ENCODE results near the gene DCX.

The DCX gene

DNA sequence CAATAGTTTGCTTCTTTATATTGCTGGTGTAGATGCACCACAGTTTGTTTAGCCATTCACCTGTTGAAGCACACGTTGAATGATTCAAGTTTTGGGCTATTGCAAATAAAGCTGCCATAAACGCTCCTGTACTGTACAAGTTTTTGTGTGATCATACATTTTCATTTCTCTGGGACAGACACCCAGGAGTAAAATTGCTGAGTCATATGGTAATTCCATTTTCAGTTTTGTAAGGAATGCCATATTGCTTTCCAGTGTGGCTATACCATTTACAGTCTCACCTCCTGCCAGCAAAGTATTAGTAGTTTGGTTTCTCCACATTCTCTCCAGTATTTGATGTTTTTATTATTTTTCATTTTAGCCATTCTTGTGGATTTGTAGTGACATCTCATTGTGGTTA lies 109.7 kb downstream of the DCX start:
- no peaks in the 10 kb centered on the region for H3K36me3 Mint-ChIP-seq (ENCODE audit: low read depth)
- no peak for DNase-seq
- no peaks in the 10 kb centered on the region for H3K9me3 Mint-ChIP-seq
- H3K27ac Mint-ChIP-seq = no peak overlapping the region
- H3K4me1 Mint-ChIP-seq = no peaks in the 10 kb centered on the region
- peaks cover 3% of the 10 kb centered on the region for H3K27me3 Mint-ChIP-seq (ENCODE audit: low read depth, poor library complexity)
- TF ChIP-seq, protein P1, sequence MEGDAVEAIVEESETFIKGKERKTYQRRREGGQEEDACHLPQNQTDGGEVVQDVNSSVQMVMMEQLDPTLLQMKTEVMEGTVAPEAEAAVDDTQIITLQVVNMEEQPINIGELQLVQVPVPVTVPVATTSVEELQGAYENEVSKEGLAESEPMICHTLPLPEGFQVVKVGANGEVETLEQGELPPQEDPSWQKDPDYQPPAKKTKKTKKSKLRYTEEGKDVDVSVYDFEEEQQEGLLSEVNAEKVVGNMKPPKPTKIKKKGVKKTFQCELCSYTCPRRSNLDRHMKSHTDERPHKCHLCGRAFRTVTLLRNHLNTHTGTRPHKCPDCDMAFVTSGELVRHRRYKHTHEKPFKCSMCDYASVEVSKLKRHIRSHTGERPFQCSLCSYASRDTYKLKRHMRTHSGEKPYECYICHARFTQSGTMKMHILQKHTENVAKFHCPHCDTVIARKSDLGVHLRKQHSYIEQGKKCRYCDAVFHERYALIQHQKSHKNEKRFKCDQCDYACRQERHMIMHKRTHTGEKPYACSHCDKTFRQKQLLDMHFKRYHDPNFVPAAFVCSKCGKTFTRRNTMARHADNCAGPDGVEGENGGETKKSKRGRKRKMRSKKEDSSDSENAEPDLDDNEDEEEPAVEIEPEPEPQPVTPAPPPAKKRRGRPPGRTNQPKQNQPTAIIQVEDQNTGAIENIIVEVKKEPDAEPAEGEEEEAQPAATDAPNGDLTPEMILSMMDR (IDR thresholded peaks at IDR 0.05) = no peak
- H3K4me3 Mint-ChIP-seq = no peak overlapping the region

DNA sequence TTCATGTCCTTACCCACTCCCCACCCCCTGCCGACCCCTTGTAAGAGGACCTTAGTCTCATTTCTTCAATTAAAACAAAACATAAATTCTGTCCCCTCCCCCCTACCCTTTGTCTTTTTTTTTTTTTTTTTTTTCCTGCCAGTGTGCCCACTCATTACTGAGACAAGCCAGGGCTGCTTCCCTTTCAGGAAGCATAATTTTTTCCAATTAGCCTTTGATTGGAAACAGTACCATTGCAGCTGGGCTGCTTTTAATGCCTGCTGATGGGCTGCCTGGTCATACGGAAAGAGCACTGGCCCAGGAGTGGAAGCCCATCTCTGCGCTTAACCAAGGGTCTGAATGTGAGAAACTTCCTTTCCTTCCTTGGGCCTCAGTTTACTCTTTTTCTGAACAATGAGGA lies 123.2 kb downstream of the DCX start:
- Mint-ChIP-seq H3K27me3 (ENCODE audit: low read depth, poor library complexity) (peaks cover 3% of the 10 kb centered on the region), H3K4me1 (peaks cover 26% of the 10 kb centered on the region), H3K36me3 (ENCODE audit: low read depth) (no peaks in the 10 kb centered on the region), H3K4me3 (no peak overlapping the region), H3K27ac (no peak overlapping the region), H3K9me3 (no peaks in the 10 kb centered on the region)
- TF ChIP-seq, protein P1 (IDR thresholded peaks at IDR 0.05) = no peak
- DNase-seq = no peak

DNA sequence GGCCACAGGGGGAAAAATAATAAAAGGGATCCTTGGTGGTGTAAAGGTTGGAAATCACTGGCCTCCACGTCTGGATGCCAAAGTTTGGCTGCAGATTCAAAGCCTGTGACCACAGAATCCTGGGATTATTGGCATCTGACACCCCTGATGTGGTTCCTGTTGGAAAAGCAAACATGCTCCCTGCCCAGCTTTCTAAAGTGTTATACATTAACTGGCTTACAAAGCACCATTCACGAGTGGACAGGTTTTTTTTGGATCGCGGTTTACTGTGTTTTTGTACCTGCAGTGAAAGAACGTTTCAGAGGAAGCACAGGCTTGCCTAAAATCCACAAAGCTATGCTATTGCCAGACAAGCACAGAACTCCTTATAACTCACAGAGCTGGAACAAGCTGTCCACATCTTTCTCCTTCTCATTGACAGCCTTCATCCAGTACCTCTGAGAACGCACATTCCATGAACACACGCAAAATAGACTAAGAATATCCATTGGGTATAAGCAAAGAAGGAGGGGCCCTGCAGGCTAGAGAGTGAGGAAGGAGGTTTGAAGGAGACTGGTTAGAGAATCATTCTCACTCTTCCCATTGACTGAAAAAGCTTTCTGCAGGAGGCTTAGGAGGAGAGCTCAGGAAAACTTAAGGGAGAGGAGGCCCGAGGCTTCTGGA lies 127.2 kb downstream of the DCX start:
- H3K27me3 Mint-ChIP-seq (ENCODE audit: low read depth, poor library complexity) = peaks cover 6% of the 10 kb centered on the region
- H3K27ac Mint-ChIP-seq = peak overlapping the region; percentile 23
- TF ChIP-seq, protein P1 (IDR thresholded peaks at IDR 0.05) = no peak
- no peaks in the 10 kb centered on the region for H3K36me3 Mint-ChIP-seq (ENCODE audit: low read depth)
- no peak for DNase-seq
- H3K4me3 Mint-ChIP-seq = no peak overlapping the region
- no peaks in the 10 kb centered on the region for H3K9me3 Mint-ChIP-seq
- peaks cover 26% of the 10 kb centered on the region for H3K4me1 Mint-ChIP-seq

DNA sequence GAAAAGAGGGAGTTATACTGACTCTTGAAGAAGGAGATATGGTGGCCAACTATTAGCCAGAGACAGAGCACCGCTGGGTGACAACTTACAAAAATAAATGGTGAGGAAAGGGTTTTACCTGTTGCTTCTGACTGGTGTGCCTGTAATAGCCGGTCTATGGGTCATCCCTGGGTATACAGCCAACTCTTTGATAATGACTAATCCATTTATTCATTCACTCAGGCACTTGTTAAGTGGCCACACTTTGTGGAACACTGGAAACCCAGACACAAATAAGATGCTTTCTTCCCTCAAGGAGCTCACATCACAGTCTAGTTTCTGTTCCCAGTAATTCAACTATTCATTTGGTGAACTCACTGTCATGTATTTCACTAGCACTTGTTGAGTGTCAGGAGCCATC lies 128.5 kb downstream of the DCX start:
- no peaks in the 10 kb centered on the region for H3K36me3 Mint-ChIP-seq (ENCODE audit: low read depth)
- peak overlapping the region; percentile 44 for H3K27ac Mint-ChIP-seq
- H3K4me3 Mint-ChIP-seq = no peak overlapping the region
- H3K27me3 Mint-ChIP-seq (ENCODE audit: low read depth, poor library complexity) = peaks cover 10% of the 10 kb centered on the region
- H3K4me1 Mint-ChIP-seq = peaks cover 14% of the 10 kb centered on the region
- DNase-seq = no peak
- TF ChIP-seq, protein P1 (IDR thresholded peaks at IDR 0.05) = no peak
- H3K9me3 Mint-ChIP-seq = no peaks in the 10 kb centered on the region

DNA sequence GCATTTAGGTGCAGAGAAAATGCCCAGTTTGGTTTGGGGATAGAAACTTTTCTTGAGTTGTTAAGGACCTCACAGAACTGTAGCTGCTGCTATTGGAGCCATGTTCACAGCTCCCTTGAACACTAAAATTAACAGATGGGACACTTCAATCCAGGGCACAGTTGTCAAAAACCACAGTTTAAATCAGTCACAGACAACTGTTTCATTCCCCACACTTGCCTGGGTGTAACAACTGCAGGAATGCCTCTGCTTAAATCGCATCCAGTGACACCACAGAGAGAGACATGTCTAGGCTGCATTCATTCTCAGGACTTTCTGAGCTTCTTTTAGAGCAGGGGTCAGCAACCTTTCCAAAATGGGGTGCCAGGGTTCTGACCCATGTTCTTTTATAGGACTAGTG lies 129.0 kb downstream of the DCX start:
- Mint-ChIP-seq H3K4me1 (peaks cover 9% of the 10 kb centered on the region), H3K9me3 (no peaks in the 10 kb centered on the region), H3K27me3 (ENCODE audit: low read depth, poor library complexity) (peaks cover 10% of the 10 kb centered on the region), H3K36me3 (ENCODE audit: low read depth) (no peaks in the 10 kb centered on the region), H3K4me3 (no peak overlapping the region), H3K27ac (peak overlapping the region; percentile 44)
- TF ChIP-seq, protein P1 (IDR thresholded peaks at IDR 0.05) = no peak
- no peak for DNase-seq

DNA sequence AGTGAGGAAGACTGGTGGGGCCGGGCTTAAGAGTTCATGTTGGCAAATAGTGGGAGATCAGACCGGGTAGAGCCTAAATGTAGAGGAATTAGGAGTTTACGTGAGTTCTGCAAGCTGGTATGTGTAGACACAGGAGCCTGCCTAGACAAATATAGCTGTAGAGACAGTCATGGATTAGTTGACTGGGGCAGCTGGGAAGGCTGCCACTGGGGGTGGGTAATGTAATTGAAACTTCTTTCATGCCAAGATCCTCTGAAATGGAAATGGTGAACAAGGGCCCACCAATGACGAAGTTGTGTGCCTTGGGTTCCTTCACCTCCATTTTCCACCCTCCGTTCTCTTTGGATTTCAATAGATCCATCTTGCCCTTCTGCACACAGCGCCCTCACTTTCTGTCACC lies 129.9 kb downstream of the DCX start:
- H3K27me3 Mint-ChIP-seq (ENCODE audit: low read depth, poor library complexity) = peaks cover 10% of the 10 kb centered on the region
- H3K4me1 Mint-ChIP-seq = peaks cover 5% of the 10 kb centered on the region
- no peak overlapping the region for H3K4me3 Mint-ChIP-seq
- TF ChIP-seq, protein P1 (IDR thresholded peaks at IDR 0.05) = no peak
- no peaks in the 10 kb centered on the region for H3K36me3 Mint-ChIP-seq (ENCODE audit: low read depth)
- no peak overlapping the region for H3K27ac Mint-ChIP-seq
- DNase-seq = no peak
- no peaks in the 10 kb centered on the region for H3K9me3 Mint-ChIP-seq
